GM19328 (cell line): Measurements from ENCODE around the gene ANGPTL3.
"Not testable (repeated sequence)": the region's sequence is repeated elsewhere in the genome, so short reads cannot be mapped to it uniquely, and the experiment has no call there.

ENCODE experiments used
- ATAC-seq: cut with Tn5 transposase; IDR thresholded peaks from one replicate; pipeline ENCODE4 v1.9.1; 2021; ENCODE audit warnings: mild to moderate bottlenecking, moderate library complexity; ENCODE audit not compliant: unreplicated experiment

The ANGPTL3 gene

DNA sequence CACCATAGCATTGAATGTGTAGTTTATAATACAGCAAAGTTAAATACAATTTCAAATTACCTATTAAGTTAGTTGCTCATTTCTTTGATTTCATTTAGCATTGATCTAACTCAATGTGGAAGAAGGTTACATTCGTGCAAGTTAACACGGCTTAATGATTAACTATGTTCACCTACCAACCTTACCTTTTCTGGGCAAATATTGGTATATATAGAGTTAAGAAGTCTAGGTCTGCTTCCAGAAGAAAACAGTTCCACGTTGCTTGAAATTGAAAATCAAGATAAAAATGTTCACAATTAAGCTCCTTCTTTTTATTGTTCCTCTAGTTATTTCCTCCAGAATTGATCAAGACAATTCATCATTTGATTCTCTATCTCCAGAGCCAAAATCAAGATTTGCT lies at the start of gene ANGPTL3:
ANGPTL3 (plus strand) TSS at position 240 of the 400 bp plus-strand sequence; CDS start at position 287, 47 bp downstream.
- ATAC-seq: no peak

- no peak for ATAC-seq
Observed at GRCh38 chr1:62561306-62561705, 36.0 kb upstream of the ANGPTL3 start.

DNA sequence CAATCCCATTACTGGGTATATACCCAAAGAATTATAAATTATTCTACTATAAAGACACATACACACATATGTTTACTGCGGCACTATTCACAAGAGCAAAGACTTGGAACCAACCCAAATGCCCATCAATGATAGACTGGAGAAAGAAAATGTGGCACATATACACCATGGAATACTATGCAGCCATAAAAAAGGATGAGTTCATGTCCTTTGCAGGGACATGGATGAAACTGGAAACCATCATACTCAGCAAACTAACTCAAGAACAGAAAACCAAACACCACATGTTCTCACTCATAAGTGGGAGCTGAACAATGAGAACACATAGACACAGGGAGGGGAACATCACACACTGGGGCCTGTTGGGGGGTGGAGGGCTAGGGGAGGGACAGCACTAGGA lies 30.1 kb upstream of the ANGPTL3 start:
- ATAC-seq: not testable (repeated sequence)

DNA sequence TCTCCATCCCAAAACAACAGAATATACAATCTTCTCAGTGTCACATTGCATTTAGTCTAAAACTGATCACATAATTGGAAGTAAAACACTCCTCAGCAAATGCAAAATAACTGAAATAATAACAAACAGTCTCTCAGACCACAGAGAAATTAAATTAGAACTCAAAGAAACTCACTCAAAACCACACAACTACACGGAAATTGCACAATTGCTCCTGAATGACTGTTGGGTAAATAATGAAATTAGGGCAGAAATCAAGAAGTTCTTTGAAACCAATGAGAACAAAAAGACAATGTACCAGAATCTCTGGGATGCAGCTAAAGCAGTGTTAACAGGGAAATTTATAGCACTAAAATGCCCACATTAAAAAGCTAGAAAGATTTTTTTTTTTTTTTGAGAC lies 29.4 kb upstream of the ANGPTL3 start:
- not testable (repeated sequence) for ATAC-seq

DNA sequence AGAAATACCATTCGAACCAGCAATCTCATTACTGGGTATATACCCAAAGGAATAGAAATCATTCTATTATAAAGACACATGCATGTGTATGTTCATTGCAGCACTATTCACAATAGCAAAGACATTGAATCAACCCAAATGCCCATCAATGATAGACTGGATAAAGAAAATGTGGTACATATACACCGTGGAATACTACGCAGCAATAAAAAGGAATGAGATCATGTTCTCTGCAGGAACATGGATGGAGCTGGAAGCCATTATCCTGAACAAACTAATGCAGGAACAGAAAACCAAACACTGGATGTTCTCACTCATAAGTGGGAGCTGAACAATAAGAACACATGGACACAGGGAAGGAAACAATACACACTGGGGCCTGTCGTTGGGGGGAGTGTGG lies 25.8 kb upstream of the ANGPTL3 start:
- not testable (repeated sequence) for ATAC-seq

GRCh38 chr1:62572476-62572875 lies 24.8 kb upstream of the ANGPTL3 start:
- no peak for ATAC-seq

GRCh38 chr1:62573675-62574074 lies 23.6 kb upstream of the ANGPTL3 start:
- ATAC-seq: no peak

- no peak for ATAC-seq
Observed at GRCh38 chr1:62585469-62586155, 11.7 kb upstream of the ANGPTL3 start.

DNA sequence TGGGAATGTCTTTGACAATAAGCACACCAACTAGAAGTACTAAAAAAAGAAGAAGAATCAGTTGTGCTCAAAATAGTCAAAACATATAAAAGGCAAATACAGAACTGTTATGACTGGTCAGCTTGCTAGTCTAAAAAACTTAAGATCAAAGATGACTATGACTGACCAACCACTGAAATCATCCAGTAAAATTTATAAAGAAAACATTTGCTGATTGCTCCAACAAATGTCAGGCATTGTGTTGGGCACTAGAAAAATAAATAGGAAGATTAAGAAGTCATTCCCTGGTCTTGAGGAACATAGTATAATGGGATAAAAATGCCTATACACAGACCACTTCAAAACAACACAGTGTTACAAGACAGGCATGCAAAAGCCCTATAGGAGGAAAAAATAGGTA lies 9.3 kb upstream of the ANGPTL3 start:
- no peak for ATAC-seq

GRCh38 chr1:62589321-62589720 lies 8.0 kb upstream of the ANGPTL3 start:
- ATAC-seq: no peak

- ATAC-seq: no peak
Observed at GRCh38 chr1:62590255-62590969, 6.9 kb upstream of the ANGPTL3 start.

GRCh38 chr1:62590970-62591368 lies 6.4 kb upstream of the ANGPTL3 start:
- ATAC-seq: no peak

DNA sequence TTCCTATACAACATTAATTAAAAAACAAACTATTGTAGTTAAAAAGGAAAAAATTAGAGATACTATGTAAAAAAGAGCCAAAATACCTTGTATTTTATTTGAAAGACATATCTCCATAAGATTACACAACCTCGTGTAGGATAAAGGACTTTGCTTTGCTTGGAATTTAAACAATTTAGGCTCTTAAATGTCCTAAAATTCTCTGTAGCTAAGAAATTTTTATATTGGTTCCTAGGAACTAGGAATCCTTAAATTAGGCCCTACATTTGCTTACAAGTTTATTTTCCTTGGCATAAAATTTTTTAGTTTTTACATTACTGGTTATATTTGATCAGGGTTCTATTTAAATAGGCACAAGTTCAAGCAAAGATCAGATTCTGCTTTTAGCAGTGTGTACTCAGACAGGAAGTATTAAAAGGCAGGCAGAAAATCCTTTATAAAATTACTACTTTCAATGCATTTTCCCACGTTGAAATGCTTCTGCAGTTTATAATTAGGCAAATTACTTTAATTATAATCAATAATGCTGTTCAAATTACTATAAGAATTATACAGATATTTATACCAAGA lies 3.4 kb upstream of the ANGPTL3 start:
- no peak for ATAC-seq

DNA sequence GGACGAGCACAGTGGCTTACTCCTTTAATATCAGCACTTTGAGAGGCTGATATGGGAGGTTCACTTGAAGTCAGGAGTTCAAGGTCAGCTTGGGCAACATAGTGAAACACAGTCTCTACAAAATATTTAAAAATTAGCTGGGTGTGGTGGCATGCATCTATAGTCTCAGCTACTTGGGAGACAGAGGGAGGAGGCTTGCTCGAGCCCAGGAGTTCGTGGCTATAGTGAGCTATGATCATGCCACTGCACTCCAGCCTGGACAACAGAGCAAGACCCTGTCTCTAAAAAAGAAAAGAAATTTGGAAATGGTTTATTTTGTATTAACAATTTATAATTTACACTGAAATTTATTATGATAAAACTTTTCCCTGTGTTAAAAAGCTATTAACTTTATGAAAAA lies 1.7 kb upstream of the ANGPTL3 start:
- no peak for ATAC-seq

GRCh38 chr1:62599044-62599443 lies 1.7 kb downstream of the ANGPTL3 start:
- ATAC-seq: no peak

- no peak for ATAC-seq
Observed at GRCh38 chr1:62601457-62601856, 4.1 kb downstream of the ANGPTL3 start.

GRCh38 chr1:62608905-62609304 lies 11.6 kb downstream of the ANGPTL3 start:
- ATAC-seq: no peak

- not testable (repeated sequence) for ATAC-seq
Observed at GRCh38 chr1:62610588-62610987, 13.3 kb downstream of the ANGPTL3 start.

DNA sequence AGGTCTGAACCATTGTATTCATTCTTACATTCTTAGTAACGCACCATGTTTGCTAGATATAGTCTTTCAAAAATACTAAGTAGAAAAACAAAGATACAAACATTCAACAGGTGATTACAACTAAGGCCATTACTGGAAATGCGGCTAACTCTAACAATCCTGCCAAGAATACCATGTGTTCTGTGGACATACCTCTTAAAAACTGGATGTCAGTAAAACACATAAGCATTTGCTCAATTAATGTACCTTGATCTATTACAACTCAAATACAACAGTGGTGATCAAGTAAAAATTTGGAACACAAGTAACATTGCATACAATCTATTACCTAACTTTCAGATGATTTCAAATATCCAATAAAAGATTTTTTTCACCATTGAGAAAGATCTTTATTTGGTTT lies 15.4 kb downstream of the ANGPTL3 start:
- ATAC-seq: no peak

DNA sequence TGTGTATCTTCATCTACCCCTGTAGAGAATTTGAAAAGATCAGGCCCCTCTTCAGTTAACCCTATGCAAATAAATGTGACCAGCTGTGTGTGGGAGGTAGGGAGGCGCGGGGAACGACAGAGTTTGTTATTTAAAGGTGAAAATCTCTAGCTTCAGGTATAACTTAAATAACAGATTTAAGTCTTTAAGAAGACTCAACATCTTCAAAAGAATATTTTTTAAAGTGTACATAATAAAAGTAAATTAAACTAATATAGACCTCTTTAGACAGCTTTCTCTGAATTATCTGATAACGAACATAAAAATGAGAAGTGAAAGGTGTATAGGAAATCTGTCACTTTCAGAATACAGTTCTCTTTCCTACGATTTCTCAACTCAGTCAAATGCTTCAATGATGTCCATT lies 16.0 kb downstream of the ANGPTL3 start:
- ATAC-seq: peak; percentile 97

DNA sequence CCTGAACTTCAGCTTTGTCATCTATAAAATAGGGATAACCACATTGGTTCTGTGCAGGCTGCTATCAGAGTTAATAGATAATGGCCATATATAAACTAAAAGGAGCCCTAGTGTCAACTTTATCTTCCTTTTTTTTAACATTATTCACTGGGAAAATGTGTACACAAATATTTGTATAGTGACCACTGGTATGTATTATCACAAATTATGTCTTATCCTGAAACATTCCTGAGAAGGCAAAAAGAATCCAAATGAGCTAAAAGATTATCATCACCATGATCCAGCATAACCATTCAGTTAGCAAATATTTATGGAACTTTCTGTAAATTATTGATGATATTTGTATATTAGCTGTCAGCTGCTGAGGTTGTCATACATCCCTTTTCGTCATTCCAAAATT lies 16.6 kb downstream of the ANGPTL3 start:
- no peak for ATAC-seq

DNA sequence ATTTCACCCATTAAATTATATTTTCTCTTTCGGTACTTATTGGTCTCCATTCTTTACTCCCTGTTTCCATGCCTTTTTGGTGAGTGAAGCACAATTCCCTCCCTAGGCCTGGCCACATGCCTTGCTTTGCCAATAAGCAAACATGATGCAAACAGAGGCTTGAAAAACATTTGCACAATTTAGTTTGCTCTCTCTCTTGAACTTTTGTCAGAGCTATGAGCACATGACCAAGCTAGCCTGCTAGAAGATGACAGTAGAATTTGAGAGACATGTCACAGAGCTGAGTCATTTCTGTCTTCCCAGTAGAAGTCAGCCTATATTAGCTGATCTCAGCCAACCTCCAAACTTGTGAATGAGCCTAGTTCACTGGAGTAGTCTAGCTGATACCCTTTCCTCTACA lies 24.6 kb downstream of the ANGPTL3 start:
- peak; percentile 83 for ATAC-seq
